NT2/D1 (cell line): Measurements from ENCODE around the gene BIRC5.

Experiments
- SUZ12 ChIP-seq: IDR thresholded peaks from 2 replicates; pipeline ENCODE4 v1.6.1; 2011; ENCODE audit not compliant: insufficient read length, insufficient read depth; ENCODE audit errors: extremely low read depth
- YY1 ChIP-seq: IDR thresholded peaks from 2 replicates; pipeline ENCODE4 v1.6.1; 2011; ENCODE audit not compliant: insufficient read length, insufficient read depth
- ZNF274 ChIP-seq: IDR thresholded peaks from 2 replicates; pipeline ENCODE4 v1.6.1; 2011; ENCODE audit warnings: mild to moderate bottlenecking, low read depth, low read length

DNA sequence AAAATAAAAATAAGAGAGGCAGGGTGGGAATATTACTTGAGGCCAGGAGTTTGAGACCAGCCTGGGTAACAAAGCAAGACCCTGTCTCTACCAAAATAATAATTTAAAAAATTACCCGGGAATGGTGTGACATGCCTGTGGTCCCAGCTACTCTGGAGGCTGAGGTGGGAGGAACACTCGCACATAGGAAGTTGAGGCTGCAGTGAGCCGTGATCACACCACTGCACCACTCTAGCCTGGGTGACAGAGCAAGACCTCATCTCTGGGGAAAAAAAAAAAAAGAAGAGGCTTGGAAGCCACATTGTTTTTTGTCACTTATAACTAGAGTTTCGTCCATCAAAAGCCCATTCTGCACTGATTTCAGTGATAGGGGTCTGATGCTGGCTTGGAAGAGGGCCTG is 14.1 kb downstream of the BIRC5 start:
- no peak for TF ChIP-seq ZNF274
- no peak for TF ChIP-seq YY1
- no peak for TF ChIP-seq SUZ12
